ENCODE measurements around the gene PLAGL1. TPM values are rescaled to one million over a fixed set of nuclear protein-coding genes. Genes with fewer than 3 reads are reported as not detected.

PLAGL1 gene
- polyA plus RNA-seq, 3 donors = 11.6 to 60.7 (median 16.7) TPM

- TF ChIP-seq CTCF (IDR thresholded peaks at IDR 0.05) = no peak
Measured at GRCh38 chr6:143974089-143974488, 34.0 kb downstream of the PLAGL1 start.

GRCh38 chr6:143973097-143973966, 34.7 kb downstream of the PLAGL1 start:
- peaks cover 8 to 14% of the 10 kb centered on the region in 2 donors for H3K4me1 ChIP-seq (ENCODE audit: control insufficient read depth in 1 of 2, insufficient read depth in 2 of 2, low read length in 2 of 2)
- H2AFZ ChIP-seq (ENCODE audit: insufficient read depth, low read depth, low read length, poor library complexity, severe bottlenecking) = no peak overlapping the region
- peaks cover 0 to 6% of the 10 kb centered on the region in 2 donors for H3K36me3 Mint-ChIP-seq
- peaks cover 21% of the 10 kb centered on the region for H3K4me1 Mint-ChIP-seq
- intact Hi-C loops (cut with micrococcal nuclease) = no loop called here
- H4K20me1 ChIP-seq (ENCODE audit: insufficient read depth, low read length) = no peaks in the 10 kb centered on the region
- H3K4me3 ChIP-seq (replicated peaks in 1 of 3; ENCODE audit: low read depth in 2 of 3, low read length in 3 of 3) = no peak overlapping the region
- no peak overlapping the region for H3K4me2 ChIP-seq (replicated peaks; ENCODE audit: extremely low read depth, low read length, poor library complexity, severe bottlenecking)
- DNase-seq = no peak
- no peaks in the 10 kb centered on the region for H3K36me3 ChIP-seq (replicated peaks in 1 of 2; ENCODE audit: control insufficient read depth in 1 of 2, insufficient read depth in 2 of 2, low read length in 2 of 2)
- H3K27ac Mint-ChIP-seq = no peak overlapping the region
- no peaks in the 10 kb centered on the region for H3K9me3 ChIP-seq (replicated peaks in 1 of 2; ENCODE audit: control insufficient read depth in 1 of 2, insufficient read depth in 1 of 2, low read length in 2 of 2)
- no peaks in the 10 kb centered on the region for H3K79me2 ChIP-seq (ENCODE audit: insufficient read depth, low read length)
- H3K27ac ChIP-seq (ENCODE audit: low read depth in 1 of 2, low read length in 2 of 2) = no peak overlapping the region
- no peak for TF ChIP-seq CTCF (IDR thresholded peaks at IDR 0.05)
- no peaks in the 10 kb centered on the region for H3K27me3 ChIP-seq (ENCODE audit: control insufficient read depth in 2 of 2, insufficient read depth in 2 of 2, low read length in 2 of 2)
- no peak overlapping the region for H3K9ac ChIP-seq (ENCODE audit: insufficient read depth, low read length, poor library complexity, severe bottlenecking)
- H3K9me3 Mint-ChIP-seq = no peaks in the 10 kb centered on the region
- H3K27me3 Mint-ChIP-seq (ENCODE audit: low read depth in 3 of 3) = no peaks in the 10 kb centered on the region
- WGBS (ENCODE audit: insufficient coverage) = 97% methylated on average over 11 of the region's 13 CpGs
- H3K4me3 Mint-ChIP-seq = no peak overlapping the region

More at GRCh38 chr6:143974089-143974488, 34.0 kb downstream of the PLAGL1 start:
- Histone ChIP-seq H3K4me1 (ENCODE audit: control insufficient read depth in 1 of 2, insufficient read depth in 2 of 2, low read length in 2 of 2) (peaks cover under 1 to 9% of the 10 kb centered on the region in 2 donors), H3K27ac (ENCODE audit: low read depth in 1 of 2, low read length in 2 of 2) (no peak overlapping the region), H3K4me2 (replicated peaks; ENCODE audit: extremely low read depth, low read length, poor library complexity, severe bottlenecking) (no peak overlapping the region), H3K36me3 (replicated peaks in 1 of 2; ENCODE audit: control insufficient read depth in 1 of 2, insufficient read depth in 2 of 2, low read length in 2 of 2) (no peaks in the 10 kb centered on the region), H4K20me1 (ENCODE audit: insufficient read depth, low read length) (no peaks in the 10 kb centered on the region), H2AFZ (ENCODE audit: insufficient read depth, low read depth, low read length, poor library complexity, severe bottlenecking) (no peak overlapping the region), H3K9me3 (replicated peaks in 1 of 2; ENCODE audit: control insufficient read depth in 1 of 2, insufficient read depth in 1 of 2, low read length in 2 of 2) (no peaks in the 10 kb centered on the region), H3K79me2 (ENCODE audit: insufficient read depth, low read length) (no peaks in the 10 kb centered on the region), H3K9ac (ENCODE audit: insufficient read depth, low read length, poor library complexity, severe bottlenecking) (no peak overlapping the region), H3K27me3 (ENCODE audit: control insufficient read depth in 2 of 2, insufficient read depth in 2 of 2, low read length in 2 of 2) (no peaks in the 10 kb centered on the region), H3K4me3 (replicated peaks in 1 of 3; ENCODE audit: low read depth in 2 of 3, low read length in 3 of 3) (no peak overlapping the region)
- H3K27ac Mint-ChIP-seq = no peak overlapping the region
- DNase-seq = no peak
- H3K4me1 Mint-ChIP-seq = peaks cover 15% of the 10 kb centered on the region
- intact Hi-C loops (cut with micrococcal nuclease) = no loop called here
- no peaks in the 10 kb centered on the region for H3K9me3 Mint-ChIP-seq
- H3K4me3 Mint-ChIP-seq = no peak overlapping the region
- whole genome bisulfite sequencing (ENCODE audit: insufficient coverage) = 92% methylated on average over 2 of the region's 8 CpGs
- no peaks in the 10 kb centered on the region for H3K27me3 Mint-ChIP-seq (ENCODE audit: low read depth in 3 of 3)
- H3K36me3 Mint-ChIP-seq = peaks cover 0 to 6% of the 10 kb centered on the region in 2 donors

All from CD14-positive monocyte (primary cell).